Heart right ventricle (tissue), 16 donors: ENCODE data around the gene RIC8A. TPM values are rescaled to one million over a fixed set of nuclear protein-coding genes. Genes with fewer than 3 reads are reported as not detected.

Source experiments
- ATAC-seq, 8 donors: fragments of 200-7000 bp; cut with Tn5 transposase; one replicate each; pipeline ENCODE4 v1.9.1; 2020; ENCODE audit warnings: mild to moderate bottlenecking in 8 of 8, moderate library complexity in 8 of 8, moderate number of reproducible peaks in 1 of 8
- DNase-seq, 2 donors: peaks; one replicate each; pipeline ENCODE4 v3.0.0-alpha.2; 2020
- H3K27ac ChIP-seq, 10 donors: fragments of 200-600 bp; sonication (generic) in 2 of 10; one replicate each; pipeline versions ENCODE4 v1.5.0 to v1.8.0; 2020 to 2022; ENCODE audit warnings: mild to moderate bottlenecking in 3 of 10
- H3K27me3 ChIP-seq, 7 donors: fragments of 200-600 bp; one replicate each; pipeline ENCODE4 v1.8.0; 2021 to 2022; ENCODE audit warnings: mild to moderate bottlenecking in 2 of 7
- H3K36me3 ChIP-seq, 9 donors: fragments of 200-600 bp; sonication (generic) in 1 of 9; one replicate each; pipeline versions ENCODE4 v1.5.0 to v1.8.0; 2020 to 2022; ENCODE audit warnings: mild to moderate bottlenecking in 2 of 9
- H3K4me1 ChIP-seq, 9 donors: fragments of 200-600 bp; sonication (generic) in 1 of 9; one replicate each; pipeline versions ENCODE4 v1.5.0 to v1.8.0; 2020 to 2022; ENCODE audit warnings: mild to moderate bottlenecking in 4 of 9
- H3K4me3 ChIP-seq, 10 donors: fragments of 200-600 bp; sonication (generic) in 2 of 10; one replicate each; pipeline versions ENCODE4 v1.5.0 to v1.8.0; 2020 to 2022; ENCODE audit warnings: mild to moderate bottlenecking in 7 of 10, moderate library complexity in 2 of 10
- H3K9me3 ChIP-seq, 11 donors: fragments of 200-600 bp in 10 of 11; sonication (generic) in 2 of 11; one replicate each; pipeline versions ENCODE4 v1.5.0 to v1.8.0; 2013 to 2022; ENCODE audit warnings: mild to moderate bottlenecking in 2 of 11, control low read depth in 1 of 11, moderate library complexity in 1 of 11
- WGBS, 2 donors: extraction: QIAGEN DNeasy Blood & Tissue Kit; methylation state at CpG; one replicate each; pipeline ENCODE4 v1.1.7; 2013; ENCODE audit warnings: inconsistent platforms in 1 of 2; 5-methylcytosine and 5-hydroxymethylcytosine counted together
- intact Hi-C, 10 donors: fragments of 100-400 bp; cut with DNase I; formaldehyde crosslinking; loops; one replicate each; pipeline versions ENCODE4 v1.11.1 to v1.14.2; 2022
- polyA plus RNA-seq, 2 donors: library from polyadenylated mRNA; stranded (reverse); fragments of 200-250 nt; gene quantifications; one replicate each; pipeline ENCODE4 v1.2.3, GENCODE V29; 2013
- total RNA-seq, 10 donors: library from RNA; stranded (reverse); fragmentation: NEBNext Ultra II Directional in 3 of 10; extraction: Animal tissue kit (Norgen Biotek cat#: 25700) in 3 of 10; gene quantifications; one replicate each; pipeline versions ENCODE4 v1.2.1 to v1.2.4, GENCODE V29; 2021 to 2023
- TF ChIP-seq, protein P1 (sequence below), 9 donors: fragments of 200-600 bp; sonication (generic) in 2 of 9; IDR thresholded peaks; one replicate each; pipeline versions ENCODE4 v1.5.0 to v1.8.0; 2021 to 2022; ENCODE audit warnings: antibody characterized with exemption in 9 of 9, mild to moderate bottlenecking in 5 of 9, moderate library complexity in 1 of 9
- donor health status: Arrhythmogenic right ventricular cardiomyopathy.
- donor health status: ischemic (EF 13 %, LVEDD 7.1; RV severe dilation, severe dysfunction).
- donor health status: healthy with polysubstance abuse.
- donor health status: DM: no; HTN: yes; CAD: no.
- donor health status: DM: no; HTN: no; CAD: no.
- donor health status: ischemic (EF 25% LVEDD 6.9; RV normal size, moderate dysfunction).
- donor health status: ischemic (EF 25% LVEDD 5.7; RV mildly dilated, moderate dysfunction).
- donor health status: healthy.
- donor health status: DM: yes; HTN: yes; CAD: no.
- donor health status: Ischemic cardiomyopathy.
- donor health status: ischemic (EF 35%, LVEDD 5.7; RV mildly dilated, moderate dysfunction).
- donor health status: nonischemic (EF 11% LVEDD 7.7; RV severe dilation, severe dysfunction).
- donor health status: DM: yes; HTN: yes; CAD: no.
- donor health status: PGD.
- donor health status: ischemic (EF 29% LVEDD 5.4; RV normal size, mild dysfunction).
- donor health status: nonischemic (EF 23%, LVEDD 6.1; RV moderate dilation, normal function).

Gene RIC8A
- total and polyA plus RNA-seq, 12 donors, result 38.4 to 82.1 (median 59.5) TPM

DNA sequence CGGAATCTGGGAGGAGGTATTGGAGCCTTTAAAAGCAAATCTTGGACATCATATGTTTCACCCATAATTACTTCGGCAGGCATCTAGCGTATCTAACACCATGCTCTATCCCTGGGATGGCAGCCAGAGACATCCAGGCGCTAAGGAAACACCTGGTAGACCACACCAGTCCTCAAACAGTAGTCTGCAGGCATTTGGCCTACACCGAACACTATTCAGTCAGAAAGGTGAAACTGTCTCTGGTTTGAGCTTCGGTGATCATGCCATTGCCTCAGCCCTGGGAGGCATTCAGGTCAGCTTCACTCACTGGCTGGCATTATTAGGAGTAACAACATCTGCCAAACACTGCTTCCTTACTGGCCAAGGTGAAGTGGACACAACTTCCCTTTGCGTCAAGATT is 16.9 kb downstream of the RIC8A start:
- Histone ChIP-seq H3K36me3 (peaks cover 0 to 31% (median 0%) of the 10 kb centered on the region in 9 donors), H3K27ac (peak overlapping the region in 2 of 10 donors; percentile 7 to 18), H3K9me3 (no peaks in the 10 kb centered on the region), H3K4me1 (peaks cover 0 to 39% (median 0%) of the 10 kb centered on the region in 9 donors), H3K27me3 (no peaks in the 10 kb centered on the region), H3K4me3 (no peak overlapping the region)
- TF ChIP-seq, protein P1, sequence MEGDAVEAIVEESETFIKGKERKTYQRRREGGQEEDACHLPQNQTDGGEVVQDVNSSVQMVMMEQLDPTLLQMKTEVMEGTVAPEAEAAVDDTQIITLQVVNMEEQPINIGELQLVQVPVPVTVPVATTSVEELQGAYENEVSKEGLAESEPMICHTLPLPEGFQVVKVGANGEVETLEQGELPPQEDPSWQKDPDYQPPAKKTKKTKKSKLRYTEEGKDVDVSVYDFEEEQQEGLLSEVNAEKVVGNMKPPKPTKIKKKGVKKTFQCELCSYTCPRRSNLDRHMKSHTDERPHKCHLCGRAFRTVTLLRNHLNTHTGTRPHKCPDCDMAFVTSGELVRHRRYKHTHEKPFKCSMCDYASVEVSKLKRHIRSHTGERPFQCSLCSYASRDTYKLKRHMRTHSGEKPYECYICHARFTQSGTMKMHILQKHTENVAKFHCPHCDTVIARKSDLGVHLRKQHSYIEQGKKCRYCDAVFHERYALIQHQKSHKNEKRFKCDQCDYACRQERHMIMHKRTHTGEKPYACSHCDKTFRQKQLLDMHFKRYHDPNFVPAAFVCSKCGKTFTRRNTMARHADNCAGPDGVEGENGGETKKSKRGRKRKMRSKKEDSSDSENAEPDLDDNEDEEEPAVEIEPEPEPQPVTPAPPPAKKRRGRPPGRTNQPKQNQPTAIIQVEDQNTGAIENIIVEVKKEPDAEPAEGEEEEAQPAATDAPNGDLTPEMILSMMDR (IDR thresholded peaks at IDR 0.05), result no peak
- DNase-seq, result no peak
- intact Hi-C loops, result no loop called here
- ATAC-seq, result peak in 2 of 8 donors; percentile 52 to 61
- whole genome bisulfite sequencing, 2 donors, result 72 to 87% methylated on average over 7 of the region's 7 CpGs

DNA sequence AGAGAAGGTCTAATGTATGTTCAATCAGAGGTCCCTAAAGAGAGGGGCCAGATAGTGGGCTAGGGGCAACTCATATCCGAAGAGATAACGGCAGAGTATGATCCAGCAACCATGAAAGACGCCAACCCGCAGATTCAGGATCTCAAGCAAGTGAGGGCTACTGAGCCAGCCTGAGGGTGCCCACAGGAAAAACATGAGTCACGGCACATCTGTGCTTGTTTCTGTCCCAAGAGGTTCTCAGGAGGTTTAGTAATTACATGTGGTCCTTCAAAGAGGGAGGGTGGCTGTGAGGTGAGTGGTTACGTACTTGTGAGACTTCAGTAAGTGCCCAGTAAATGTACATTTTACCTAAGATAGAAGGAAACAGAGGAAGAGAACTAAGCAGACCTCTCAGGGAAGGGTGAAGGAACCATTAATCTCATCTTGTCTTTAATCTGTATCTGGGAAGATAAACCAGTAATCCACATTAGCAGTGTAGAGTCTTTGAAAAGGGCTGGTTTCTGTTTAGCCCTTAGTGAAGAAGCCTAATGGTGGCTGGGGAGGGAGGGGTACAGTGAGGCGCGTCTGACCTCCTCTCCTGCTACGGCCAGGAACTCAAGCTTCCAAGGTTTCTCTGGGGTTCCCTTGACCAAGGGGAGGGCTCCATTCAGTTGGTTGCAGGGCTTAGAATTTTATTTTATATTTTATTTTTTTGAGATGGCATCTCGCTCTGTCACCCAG is 18.4 kb downstream of the RIC8A start:
- WGBS, 2 donors, result 94% methylated on average over 10 of the region's 10 CpGs
- Histone ChIP-seq H3K4me1 (peaks cover 0 to 37% (median 0%) of the 10 kb centered on the region in 9 donors), H3K27ac (no peak overlapping the region), H3K9me3 (no peaks in the 10 kb centered on the region), H3K4me3 (no peak overlapping the region), H3K27me3 (no peaks in the 10 kb centered on the region), H3K36me3 (peaks cover 0 to 42% (median 3%) of the 10 kb centered on the region in 9 donors)
- TF ChIP-seq, protein P1 (IDR thresholded peaks at IDR 0.05), result no peak
- intact Hi-C loops, result no loop called here
- no peak for ATAC-seq
- no peak for DNase-seq

DNA sequence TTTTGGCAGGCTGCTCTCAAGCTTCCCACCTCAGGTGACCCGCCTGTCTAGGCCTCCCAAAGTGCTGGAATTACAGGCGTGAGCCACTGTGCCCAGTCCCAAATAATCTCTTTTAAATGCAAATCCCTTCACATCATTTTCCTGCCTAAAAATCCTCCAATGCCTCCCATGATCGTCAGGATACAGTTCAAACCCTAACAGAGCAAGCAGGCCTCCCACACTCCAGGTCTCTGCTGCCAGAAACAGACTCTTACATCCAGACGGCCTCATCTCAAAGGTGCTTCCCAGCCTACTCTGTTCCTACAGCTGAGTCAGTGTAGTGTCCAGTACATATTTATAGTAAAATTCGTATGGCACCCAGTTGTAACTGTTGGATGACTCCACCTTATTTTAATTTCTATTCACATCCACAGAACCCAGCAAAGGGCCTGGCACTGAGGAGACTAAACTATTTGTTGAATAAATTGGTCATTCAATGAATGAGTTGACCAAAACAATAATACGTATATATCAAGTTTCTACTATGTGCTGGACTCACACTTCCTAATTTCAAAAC is 20.4 kb downstream of the RIC8A start:
- Histone ChIP-seq H3K4me1 (peaks cover 0 to 20% (median 0%) of the 10 kb centered on the region in 9 donors), H3K27me3 (no peaks in the 10 kb centered on the region), H3K4me3 (no peak overlapping the region), H3K9me3 (no peaks in the 10 kb centered on the region), H3K27ac (peak overlapping the region in 1 of 10 donors; percentile 36), H3K36me3 (peaks cover 0 to 35% (median 3%) of the 10 kb centered on the region in 9 donors)
- intact Hi-C loops, result no loop called here
- ATAC-seq (peak in 1 of 8 donors; percentile 33), DNase-seq (no peak)
- WGBS, 2 donors, result 80 to 81% methylated on average over 6 of the region's 6 CpGs
- TF ChIP-seq, protein P1 (IDR thresholded peaks at IDR 0.05), result no peak

DNA sequence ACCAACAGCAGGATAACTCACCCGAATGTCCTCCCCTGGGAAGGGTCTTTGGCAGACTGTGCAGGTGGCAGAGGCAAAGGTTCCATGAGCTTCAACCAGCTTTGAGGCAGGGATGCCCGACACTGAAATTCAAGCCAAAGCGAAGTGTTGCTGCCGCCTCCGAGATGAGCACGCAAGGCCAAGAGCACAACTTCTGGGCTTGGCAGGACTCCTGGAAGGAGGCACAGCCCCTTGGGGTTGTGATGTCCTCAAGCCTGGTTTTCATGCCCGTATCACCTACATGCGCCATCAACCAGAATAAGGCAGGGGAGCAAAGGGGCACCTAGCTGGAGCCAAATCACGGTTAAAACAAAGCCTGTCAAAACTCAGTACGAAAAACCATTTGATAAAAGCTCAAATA is 22.9 kb downstream of the RIC8A start:
- H3K27ac ChIP-seq, result no peak overlapping the region
- peaks cover 0 to 36% (median 3%) of the 10 kb centered on the region in 9 donors for H3K36me3 ChIP-seq
- H3K4me3 ChIP-seq, result no peak overlapping the region
- H3K4me1 ChIP-seq, result peaks cover 0 to 13% (median 6%) of the 10 kb centered on the region in 9 donors
- DNase-seq (no peak), ATAC-seq (no peak)
- intact Hi-C loops, result no loop called here
- H3K9me3 ChIP-seq, result no peaks in the 10 kb centered on the region
- no peaks in the 10 kb centered on the region for H3K27me3 ChIP-seq
- TF ChIP-seq, protein P1 (IDR thresholded peaks at IDR 0.05), result no peak
- 94 to 95% methylated on average over 10 of the region's 10 CpGs for WGBS, 2 donors
